ENCODE data around the gene TTYH3. TPM values are rescaled to one million over a fixed set of nuclear protein-coding genes. Genes with fewer than 3 reads are reported as not detected.

TTYH3 gene
- total RNA-seq, 1 donor from 2014 or later: 48.3 TPM

- DNase-seq (ENCODE audit: low read depth, low spot score): no peak
Measured at GRCh38 chr7:2702594-2702957, 70.8 kb downstream of the TTYH3 start.

DNA sequence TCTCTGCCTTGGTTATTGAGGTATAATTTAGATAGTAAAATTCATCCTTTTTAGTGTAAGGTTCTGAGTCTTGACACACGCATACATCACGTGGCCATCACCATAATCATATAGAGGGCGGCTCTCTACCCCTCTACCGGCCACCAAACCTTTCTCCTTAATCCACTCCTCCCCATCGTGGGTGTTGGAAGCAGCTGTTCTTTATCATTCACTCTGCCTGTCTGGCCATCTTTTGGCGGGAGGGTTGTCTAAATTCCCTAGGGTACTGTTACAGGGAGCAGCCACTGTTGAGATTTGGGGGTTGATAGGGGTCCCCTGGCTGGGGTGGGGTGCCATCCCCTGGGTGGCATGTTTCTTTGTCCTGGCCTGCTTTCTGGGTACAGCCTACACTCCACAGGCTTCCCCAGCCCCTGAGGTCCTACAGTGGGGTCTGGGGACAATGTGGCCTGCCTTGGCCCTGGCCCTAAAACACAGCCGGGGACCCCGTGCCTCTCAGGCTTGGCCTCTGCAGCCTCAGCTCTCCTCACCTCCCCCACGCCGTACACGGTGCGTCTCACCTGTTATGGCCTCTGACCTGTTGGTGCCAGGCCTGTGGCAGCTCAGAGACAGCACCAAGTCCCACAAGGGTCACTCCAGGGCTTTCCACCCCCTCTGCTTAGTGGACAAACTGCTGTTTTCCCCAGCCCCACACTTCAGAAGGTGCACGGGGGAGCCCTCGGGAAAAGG is 73.7 kb downstream of the TTYH3 start:
- no peak for DNase-seq (ENCODE audit: low read depth, low spot score)

DNA sequence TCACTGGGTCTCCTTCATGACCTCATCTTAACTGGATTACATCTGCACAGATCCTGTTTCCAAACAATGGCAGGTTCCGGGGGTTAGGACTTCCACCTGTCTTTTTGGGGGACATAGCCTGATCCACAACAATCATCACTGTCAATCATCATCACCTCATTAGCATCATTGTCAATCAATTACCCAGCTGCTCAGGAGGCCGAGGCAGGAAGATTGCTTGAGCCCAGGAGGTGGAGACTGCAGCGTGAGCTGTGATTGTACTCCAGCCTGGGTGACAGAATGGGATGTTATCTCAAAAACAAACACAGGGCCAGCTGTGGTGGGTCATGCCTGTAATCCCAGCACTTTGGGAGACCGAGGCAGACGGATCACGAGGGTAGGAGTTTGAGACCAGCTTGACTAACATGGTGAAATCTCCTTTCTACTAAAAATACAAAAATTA is 74.9 kb downstream of the TTYH3 start:
- DNase-seq (ENCODE audit: low read depth, low spot score): no peak

GRCh38 chr7:2707481-2707880 is 75.7 kb downstream of the TTYH3 start:
- no peak for DNase-seq (ENCODE audit: low read depth, low spot score)

DNA sequence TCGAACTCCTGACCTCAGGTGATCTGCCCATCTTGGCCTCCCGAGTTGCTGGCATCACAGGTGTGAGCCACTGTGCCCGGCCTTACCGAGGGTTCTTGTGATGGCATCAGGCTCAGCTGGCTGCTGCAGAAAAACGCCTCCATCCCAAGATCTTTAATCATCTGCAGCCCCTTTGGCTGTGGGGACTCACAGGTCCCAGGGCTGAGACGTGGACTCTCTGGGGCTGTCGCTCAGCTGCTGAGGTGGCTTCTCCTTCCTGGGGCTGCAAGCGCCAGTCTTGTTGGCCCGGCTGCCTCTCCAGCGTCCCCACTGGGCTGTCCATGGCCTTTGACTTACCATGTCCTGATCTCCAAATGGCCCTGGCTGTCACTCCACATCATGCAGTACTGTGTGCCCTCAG is 76.3 kb downstream of the TTYH3 start:
- no peak for DNase-seq (ENCODE audit: low read depth, low spot score)

- DNase-seq (ENCODE audit: low read depth, low spot score): no peak
Measured at GRCh38 chr7:2708547-2709310, 76.9 kb downstream of the TTYH3 start.

DNA sequence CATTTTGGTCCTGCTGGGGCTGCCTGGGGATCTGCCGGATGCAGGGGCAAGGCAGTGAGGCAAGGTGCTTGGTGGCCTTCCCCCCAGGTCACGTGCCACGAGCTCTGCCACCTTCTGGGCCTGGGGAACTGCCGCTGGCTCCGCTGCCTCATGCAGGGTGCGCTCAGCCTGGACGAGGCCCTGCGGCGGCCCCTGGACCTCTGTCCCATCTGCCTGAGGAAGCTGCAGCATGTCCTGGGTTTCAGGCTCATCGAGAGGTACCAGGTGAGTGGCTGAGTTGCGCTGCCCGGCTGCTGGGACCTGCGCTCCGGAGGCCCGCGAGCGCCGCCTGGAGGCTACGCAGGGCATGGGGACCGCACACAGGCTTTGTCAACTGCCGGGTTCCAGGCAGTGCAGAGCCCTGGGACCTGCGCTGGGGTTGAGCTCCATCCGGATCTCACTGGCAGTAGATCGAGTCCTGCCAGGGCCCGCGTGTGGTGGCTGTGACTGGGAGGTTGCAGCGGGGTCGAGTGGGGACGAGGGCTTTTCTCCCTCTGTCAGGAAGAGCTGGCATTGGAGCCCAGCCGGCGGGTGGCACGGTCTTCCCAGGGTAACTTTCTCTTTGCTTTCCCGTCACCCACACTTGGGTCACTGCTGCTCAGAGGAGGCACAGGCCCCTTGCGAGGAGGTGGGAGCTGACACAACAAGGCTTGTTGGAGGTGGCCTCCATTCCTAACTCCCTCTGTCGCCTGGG is 77.9 kb downstream of the TTYH3 start:
- no peak for DNase-seq (ENCODE audit: low read depth, low spot score)

GRCh38 chr7:2710286-2710655 is 78.5 kb downstream of the TTYH3 start:
- DNase-seq (ENCODE audit: low read depth, low spot score): no peak

GRCh38 chr7:2710901-2711551 is 79.2 kb downstream of the TTYH3 start:
- DNase-seq (ENCODE audit: low read depth, low spot score): no peak

GRCh38 chr7:2711895-2712675 is 80.3 kb downstream of the TTYH3 start:
- no peak for DNase-seq (ENCODE audit: low read depth, low spot score)

DNA sequence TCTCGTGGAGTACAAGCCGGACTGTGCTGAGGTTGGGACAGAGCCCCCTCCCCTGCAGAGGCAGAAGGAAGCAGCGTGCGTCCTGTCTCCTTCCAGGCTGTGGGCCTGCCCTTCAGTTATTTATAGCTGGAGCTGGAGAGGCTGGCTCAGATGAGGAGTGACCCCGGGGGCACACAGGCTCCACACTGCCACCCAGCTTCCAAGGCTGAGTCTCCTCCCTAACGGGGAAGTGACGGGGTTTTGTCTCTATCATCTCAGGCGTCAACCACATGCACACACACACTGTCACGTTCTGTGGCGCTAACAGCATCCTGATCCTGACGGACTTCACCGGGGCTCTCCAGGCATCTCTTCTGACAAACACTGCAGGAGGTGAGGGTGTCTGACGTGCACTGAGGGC is 81.6 kb downstream of the TTYH3 start:
- no peak for DNase-seq (ENCODE audit: low read depth, low spot score)

- DNase-seq (ENCODE audit: low read depth, low spot score): no peak
Measured at GRCh38 chr7:2713978-2714377, 82.2 kb downstream of the TTYH3 start.

Other genes with a start within 250 kb of the TTYH3 start
- gene CHST12, start 228.4 kb upstream of the TTYH3 start, total RNA-seq: 7.5 and 8.3 TPM in 2 replicates
- gene GRIFIN, start 155.6 kb upstream of the TTYH3 start, total RNA-seq: not detected in 2 replicates
- gene LFNG, start 112.2 kb upstream of the TTYH3 start, total RNA-seq: 5.8 and 8.6 TPM in 2 replicates
- 19.2 and 31.2 TPM in 2 replicates for gene BRAT1, start 76.5 kb upstream of the TTYH3 start, total RNA-seq
- 7.1 and 10.3 TPM in 2 replicates for gene IQCE, start 73.0 kb upstream of the TTYH3 start, total RNA-seq
- gene AMZ1, start 56.2 kb downstream of the TTYH3 start, total RNA-seq: not detected in 2 replicates
- gene GNA12, start 212.3 kb downstream of the TTYH3 start, total RNA-seq: 20.4 and 31.0 TPM in 2 replicates